Adrenal gland (tissue), 12 donors: Measurements from ENCODE around the gene SGMS1. TPM values are rescaled to one million over a fixed set of nuclear protein-coding genes. Genes with fewer than 3 reads are reported as not detected.

Source experiments
- DNase-seq, 7 donors: peaks; one replicate each; pipeline ENCODE4 v3.0.0-alpha.2; 2019 to 2020
- H3K27ac ChIP-seq, 5 donors: fragments of 200-600 bp; sonication (generic) in 4 of 5; 1 replicate in 3 of 5; 2 replicates in 2 of 5; pipeline versions ENCODE4 v1.5.1 to v1.8.0; 2016 to 2020; ENCODE audit warnings: mild to moderate bottlenecking in 1 of 5
- H3K27me3 ChIP-seq: fragments of 200-600 bp; 2 replicates; pipeline ENCODE4 v1.8.0; 2021
- H3K36me3 ChIP-seq, 2 donors: fragments of 200-600 bp; replicated peaks in 1 of 2; 1 replicate in 1 of 2; 2 replicates in 1 of 2; pipeline versions ENCODE4 v1.5.1 to v1.8.0; 2018 to 2022
- H3K4me1 ChIP-seq, 2 donors: fragments of 200-600 bp; replicated peaks in 1 of 2; 1 replicate in 1 of 2; 2 replicates in 1 of 2; pipeline versions ENCODE4 v1.5.1 to v1.8.0; 2018 to 2021
- H3K4me3 ChIP-seq, 4 donors: fragments of 200-600 bp; sonication (generic) in 3 of 4; one replicate each; pipeline ENCODE4 v1.5.1; 2016 to 2018
- H3K9me3 ChIP-seq, 3 donors: fragments of 200-600 bp; sonication (generic) in 1 of 3; replicated peaks in 1 of 3; 1 replicate in 2 of 3; 2 replicates in 1 of 3; pipeline versions ENCODE4 v1.5.1 to v1.8.0; 2016 to 2021
- POLR2A ChIP-seq, 2 donors: fragments of 450-650 bp; IDR thresholded peaks; one replicate each; pipeline ENCODE4 v1.6.1; 2017; ENCODE audit warnings: antibody characterized with exemption in 2 of 2, mild to moderate bottlenecking in 2 of 2, moderate library complexity in 1 of 2
- WGBS, 4 donors: extraction: QIAGEN DNeasy Blood & Tissue Kit in 2 of 4; methylation state at CpG; one replicate each; pipeline versions ENCODE4 v1.1.5 to v1.1.7; 2013 to 2017; 5-methylcytosine and 5-hydroxymethylcytosine counted together
- intact Hi-C, 2 donors: fragments of 100-400 bp; cut with DNase I; formaldehyde crosslinking; loops; one replicate each; pipeline versions ENCODE4 v1.14.1 to v1.15.0; 2022 to 2023
- polyA plus RNA-seq, 3 donors: library from polyadenylated mRNA; stranded (reverse); fragments of 200-250 nt in 2 of 3; fragments of 350-450 nt in 1 of 3; fragmentation: Illumina TruSeq in 1 of 3; extraction: RNeasy Lipid Tissue Mini Kit (QIAGEN cat#74804) in 1 of 3; gene quantifications; one replicate each; pipeline ENCODE4 v1.2.3, GENCODE V29; 2013 to 2014
- total RNA-seq, 9 donors: library from RNA; depleted of rRNA in 4 of 9; stranded (reverse); fragments of >200 nt in 4 of 9; fragments of 120-200 nt in 1 of 9; fragmentation: NEBNext Ultra II Directional in 1 of 9; extraction: Animal tissue kit (Norgen Biotek cat#: 25700) in 1 of 9; gene quantifications; one replicate each; pipeline versions ENCODE4 v1.1.0 to v1.2.4, GENCODE V29; 2013 to 2023
- TF ChIP-seq, protein P1 (sequence below), 6 experiments: fragments of 450-650 bp in 4 of 6; fragments of 200-600 bp in 2 of 6; sonication (generic) in 1 of 6; IDR thresholded peaks; 1 replicate in 5 of 6; 2 replicates in 1 of 6; pipeline versions ENCODE4 v1.5.1 to v1.8.0; 2016 to 2021; ENCODE audit warnings: antibody characterized with exemption in 6 of 6, mild to moderate bottlenecking in 2 of 6, moderate library complexity in 1 of 6
- donor health status: healthy with polysubstance abuse.
- donor health status: Bipolar disorder and iron deficiency.
- donor health status: DM: yes; HTN: yes; CAD: no.
- donor health status: DM: no; HTN: no; CAD: no.
- donor health status: DM: no; HTN: no; CAD: no.
- donor health status: DM: yes; HTN: yes; CAD: no.

The SGMS1 gene
- total and polyA plus RNA-seq, 12 donors, result 9.1 to 152 (median 62.2) TPM

DNA sequence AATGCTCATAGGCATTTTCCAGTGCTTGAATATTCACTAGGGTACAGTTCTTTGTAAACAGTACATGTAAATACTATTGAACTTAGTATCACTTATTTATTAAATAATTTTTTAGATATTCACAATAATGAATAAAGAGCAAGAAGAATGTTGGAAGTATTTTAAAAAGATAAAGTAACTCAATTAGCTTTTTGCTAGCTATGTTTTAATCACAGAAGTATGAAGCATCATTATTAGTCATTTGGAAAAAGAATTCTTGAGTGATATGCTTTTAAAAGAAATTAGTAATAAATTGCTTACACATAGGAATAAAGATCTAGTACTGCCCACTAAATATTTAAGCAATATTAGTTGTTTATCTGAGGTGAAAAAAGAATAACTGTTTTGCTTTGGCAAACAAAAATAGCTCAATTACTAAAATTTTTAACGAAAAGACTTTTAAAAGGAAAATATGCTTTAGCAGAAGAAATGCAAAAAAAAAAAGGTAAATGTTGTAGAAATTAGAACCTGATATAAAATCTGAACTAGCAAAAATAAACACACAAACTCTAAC is 66.5 kb downstream of the SGMS1 start:
- Histone ChIP-seq H3K27ac (peak overlapping the region in 1 of 5 donors; percentile 6), H3K27me3 (no peaks in the 10 kb centered on the region), H3K9me3 (no peaks in the 10 kb centered on the region), H3K36me3 (no peaks in the 10 kb centered on the region), H3K4me3 (no peak overlapping the region), H3K4me1 (peaks cover 23 to 64% of the 10 kb centered on the region in 2 donors)
- no peak for DNase-seq
- intact Hi-C loops, result no loop called here
- WGBS, 4 donors, result 89 to 93% (median 91%) methylated on average over 1 of the region's 1 CpG
- no peak for TF ChIP-seq POLR2A (IDR thresholded peaks at IDR 0.05)
- TF ChIP-seq, protein P1, sequence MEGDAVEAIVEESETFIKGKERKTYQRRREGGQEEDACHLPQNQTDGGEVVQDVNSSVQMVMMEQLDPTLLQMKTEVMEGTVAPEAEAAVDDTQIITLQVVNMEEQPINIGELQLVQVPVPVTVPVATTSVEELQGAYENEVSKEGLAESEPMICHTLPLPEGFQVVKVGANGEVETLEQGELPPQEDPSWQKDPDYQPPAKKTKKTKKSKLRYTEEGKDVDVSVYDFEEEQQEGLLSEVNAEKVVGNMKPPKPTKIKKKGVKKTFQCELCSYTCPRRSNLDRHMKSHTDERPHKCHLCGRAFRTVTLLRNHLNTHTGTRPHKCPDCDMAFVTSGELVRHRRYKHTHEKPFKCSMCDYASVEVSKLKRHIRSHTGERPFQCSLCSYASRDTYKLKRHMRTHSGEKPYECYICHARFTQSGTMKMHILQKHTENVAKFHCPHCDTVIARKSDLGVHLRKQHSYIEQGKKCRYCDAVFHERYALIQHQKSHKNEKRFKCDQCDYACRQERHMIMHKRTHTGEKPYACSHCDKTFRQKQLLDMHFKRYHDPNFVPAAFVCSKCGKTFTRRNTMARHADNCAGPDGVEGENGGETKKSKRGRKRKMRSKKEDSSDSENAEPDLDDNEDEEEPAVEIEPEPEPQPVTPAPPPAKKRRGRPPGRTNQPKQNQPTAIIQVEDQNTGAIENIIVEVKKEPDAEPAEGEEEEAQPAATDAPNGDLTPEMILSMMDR (IDR thresholded peaks at IDR 0.05), result no peak

DNA sequence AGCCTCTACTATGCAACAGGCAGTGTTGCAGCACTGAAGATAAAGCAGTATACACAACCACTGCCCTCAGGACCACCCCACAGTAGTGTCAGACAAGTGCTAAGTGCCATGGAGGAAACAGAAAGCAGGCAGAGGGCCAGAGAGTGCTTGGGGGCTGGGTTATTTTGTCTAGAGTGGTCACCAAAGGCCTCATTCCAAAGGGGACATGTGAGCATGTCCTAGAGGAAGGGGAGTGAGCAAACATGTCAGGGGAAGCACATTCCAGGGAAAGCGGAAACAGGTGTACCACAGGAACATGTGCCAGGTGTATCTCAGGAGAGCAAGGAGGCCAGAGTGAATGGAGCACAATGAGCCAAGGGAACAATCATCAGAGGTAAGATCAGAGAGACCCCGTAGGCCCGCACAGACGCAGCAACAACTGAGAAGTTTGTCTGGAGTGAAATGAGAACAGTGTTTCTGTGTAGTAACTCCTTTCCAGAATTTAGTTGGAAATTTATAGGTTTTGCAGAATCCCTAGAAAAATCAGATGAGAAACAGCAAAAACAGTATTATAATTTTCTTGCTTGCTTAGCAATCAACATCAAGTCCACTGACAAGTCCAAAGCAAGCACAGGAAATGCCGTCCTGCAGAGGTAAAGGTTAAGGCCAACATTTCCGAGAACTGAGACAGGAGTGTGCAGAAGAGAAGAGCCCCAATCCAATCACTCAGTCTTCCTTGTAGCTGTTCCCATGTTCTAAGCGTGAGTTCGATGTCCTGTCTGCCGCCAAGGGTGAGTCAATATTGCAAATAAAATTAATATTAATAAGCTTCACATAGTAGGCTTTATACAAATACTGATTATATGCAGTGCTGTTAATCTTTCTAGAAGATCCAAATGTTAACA is 67.3 kb downstream of the SGMS1 start:
- H3K9me3 ChIP-seq, result no peaks in the 10 kb centered on the region
- no peaks in the 10 kb centered on the region for H3K36me3 ChIP-seq
- no peak for DNase-seq
- peaks cover 19 to 58% of the 10 kb centered on the region in 2 donors for H3K4me1 ChIP-seq
- intact Hi-C loops, result no loop called here
- H3K27me3 ChIP-seq, result no peaks in the 10 kb centered on the region
- TF ChIP-seq POLR2A (IDR thresholded peaks at IDR 0.05), result no peak
- TF ChIP-seq, protein P1 (IDR thresholded peaks at IDR 0.05), result no peak
- H3K4me3 ChIP-seq, result no peak overlapping the region
- 72 to 79% (median 74%) methylated on average over 9 of the region's 9 CpGs for WGBS, 4 donors
- H3K27ac ChIP-seq, result peak overlapping the region in 2 of 5 donors; percentile 18 to 57

GRCh38 chr10:50554995-50555568 is 68.7 kb downstream of the SGMS1 start:
- 46 to 62% (median 55%) methylated on average over 3 of the region's 3 CpGs for WGBS, 4 donors
- no peak for DNase-seq
- Histone ChIP-seq H3K27me3 (no peaks in the 10 kb centered on the region), H3K4me1 (peaks cover 11 to 57% of the 10 kb centered on the region in 2 donors), H3K36me3 (no peaks in the 10 kb centered on the region), H3K27ac (peak overlapping the region in 3 of 5 donors; percentile 10 to 57 (median 18)), H3K9me3 (no peaks in the 10 kb centered on the region), H3K4me3 (no peak overlapping the region)
- intact Hi-C loops, result no loop called here
- TF ChIP-seq, protein P1 (IDR thresholded peaks at IDR 0.05), result no peak
- TF ChIP-seq POLR2A (IDR thresholded peaks at IDR 0.05), result no peak

GRCh38 chr10:50554376-50554994 is 69.3 kb downstream of the SGMS1 start:
- 78 to 85% (median 80%) methylated on average over 4 of the region's 4 CpGs for WGBS, 4 donors
- H3K27ac ChIP-seq, result peak overlapping the region in 2 of 5 donors; percentile 18 to 57
- no peak overlapping the region for H3K4me3 ChIP-seq
- intact Hi-C loops, result no loop called here
- H3K9me3 ChIP-seq, result no peaks in the 10 kb centered on the region
- no peak for TF ChIP-seq POLR2A (IDR thresholded peaks at IDR 0.05)
- no peaks in the 10 kb centered on the region for H3K27me3 ChIP-seq
- DNase-seq, result no peak
- peaks cover 11 to 63% of the 10 kb centered on the region in 2 donors for H3K4me1 ChIP-seq
- no peaks in the 10 kb centered on the region for H3K36me3 ChIP-seq
